Measurements from ENCODE around the gene SEMA5A. TPM values are rescaled to one million over a fixed set of nuclear protein-coding genes. Genes with fewer than 3 reads are reported as not detected.

The SEMA5A gene
- total and polyA plus RNA-seq, 2 donors = 1.2 to 2.5 TPM

DNA sequence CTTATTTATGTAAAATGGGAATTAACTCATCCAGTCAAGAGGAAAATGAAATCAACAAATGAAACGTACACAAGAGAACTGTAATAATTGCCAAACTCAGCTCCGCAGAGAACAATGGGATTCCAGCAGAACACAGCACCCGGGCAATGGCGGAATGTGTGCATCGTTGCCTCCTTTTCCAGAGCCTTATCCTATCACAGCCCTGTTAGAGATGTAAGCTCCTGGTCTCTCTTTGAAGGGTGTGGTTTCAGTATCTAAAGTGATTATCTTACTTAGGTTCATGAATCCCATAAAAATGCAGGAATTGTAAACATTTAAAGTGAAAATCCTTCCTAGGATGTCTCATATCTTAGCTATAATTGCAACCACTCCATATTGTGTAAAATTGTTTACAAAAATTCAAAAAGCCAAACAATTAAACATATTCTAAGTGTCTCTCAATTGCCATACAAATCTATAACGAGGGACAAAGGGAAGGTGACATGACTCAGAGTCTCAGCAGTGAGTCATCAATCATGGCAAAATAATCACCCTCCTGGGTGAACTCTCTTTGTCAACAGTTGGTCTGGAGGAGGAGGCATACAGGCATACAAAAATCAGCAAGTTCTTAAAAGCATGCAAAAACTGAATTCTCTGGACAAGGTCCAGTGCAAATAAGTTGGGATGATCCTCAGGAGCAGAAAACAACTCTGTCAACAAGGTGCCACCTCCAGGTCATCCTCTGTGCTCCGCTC, 22.6 kb downstream of the SEMA5A start:
- 91% methylated on average over 7 of the region's 7 CpGs for WGBS
- Histone ChIP-seq H3K27ac (ENCODE audit: low read depth in 1 of 2, low read length in 1 of 2) (no peak overlapping the region), H3K4me3 (ENCODE audit: low read length in 2 of 2) (no peak overlapping the region), H3K9me3 (ENCODE audit: control insufficient read depth in 2 of 2, insufficient read depth in 1 of 2, low read length in 1 of 2) (no peaks in the 10 kb centered on the region), H3K27me3 (ENCODE audit: control insufficient read depth in 2 of 2, insufficient read depth in 1 of 2, low read length in 1 of 2) (no peaks in the 10 kb centered on the region), H3K4me1 (ENCODE audit: control insufficient read depth in 2 of 2, insufficient read depth in 2 of 2, low read length in 2 of 2) (no peaks in the 10 kb centered on the region), H3K36me3 (ENCODE audit: control insufficient read depth in 2 of 2, insufficient read depth in 2 of 2, low read length in 1 of 2) (no peaks in the 10 kb centered on the region)
- DNase-seq (ENCODE audit: low read depth in 6 of 9, low spot score in 9 of 9) = no peak

DNA sequence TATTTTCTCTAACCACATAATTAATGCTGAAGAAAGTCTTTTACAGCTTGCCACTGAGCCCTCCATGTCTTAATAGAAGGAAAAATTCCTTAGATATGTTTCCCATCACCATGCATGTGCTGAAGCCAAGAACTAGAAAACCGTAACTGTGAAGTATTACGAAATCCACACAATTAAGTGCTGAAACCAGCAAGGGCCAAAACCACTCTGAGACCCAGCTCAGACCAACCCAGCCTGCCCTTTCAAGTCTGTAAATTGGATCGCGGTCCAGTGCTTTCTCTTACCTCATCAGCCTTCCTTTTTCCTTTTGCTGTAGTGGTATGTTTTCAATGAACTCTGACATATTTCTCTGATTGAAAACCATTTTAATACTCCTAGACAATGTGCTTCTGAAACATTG, 26.3 kb downstream of the SEMA5A start:
- 92% methylated on average over 4 of the region's 4 CpGs for WGBS
- Histone ChIP-seq H3K27ac (ENCODE audit: low read depth in 1 of 2, low read length in 1 of 2) (no peak overlapping the region), H3K27me3 (ENCODE audit: control insufficient read depth in 2 of 2, insufficient read depth in 1 of 2, low read length in 1 of 2) (no peaks in the 10 kb centered on the region), H3K4me1 (ENCODE audit: control insufficient read depth in 2 of 2, insufficient read depth in 2 of 2, low read length in 2 of 2) (no peaks in the 10 kb centered on the region), H3K9me3 (ENCODE audit: control insufficient read depth in 2 of 2, insufficient read depth in 1 of 2, low read length in 1 of 2) (no peaks in the 10 kb centered on the region), H3K36me3 (ENCODE audit: control insufficient read depth in 2 of 2, insufficient read depth in 2 of 2, low read length in 1 of 2) (no peaks in the 10 kb centered on the region), H3K4me3 (ENCODE audit: low read length in 2 of 2) (no peak overlapping the region)
- DNase-seq (ENCODE audit: low read depth in 6 of 9, low spot score in 9 of 9) = no peak

DNA sequence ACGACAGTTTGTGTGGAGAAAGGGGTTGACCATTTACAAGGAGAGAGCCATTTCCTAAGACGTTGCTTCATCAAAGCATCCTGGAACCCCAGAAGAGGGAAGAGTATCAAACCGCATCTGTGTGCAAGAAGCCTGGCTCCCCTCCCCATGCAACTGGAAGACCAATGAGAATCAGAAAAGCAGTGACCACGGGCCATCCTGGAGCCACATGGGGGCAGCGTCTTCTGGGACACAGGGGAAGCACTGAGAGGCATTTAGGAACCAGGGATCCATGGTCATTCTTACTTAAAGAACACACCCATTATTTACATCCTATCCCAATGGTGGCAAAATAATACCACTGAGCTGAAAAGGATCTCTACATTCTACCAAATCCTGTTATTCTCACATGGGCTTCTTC, 29.3 kb downstream of the SEMA5A start:
- Histone ChIP-seq H3K4me3 (ENCODE audit: low read length in 2 of 2) (no peak overlapping the region), H3K9me3 (ENCODE audit: control insufficient read depth in 2 of 2, insufficient read depth in 1 of 2, low read length in 1 of 2) (no peaks in the 10 kb centered on the region)
- WGBS = 65% methylated on average over 5 of the region's 5 CpGs

DNA sequence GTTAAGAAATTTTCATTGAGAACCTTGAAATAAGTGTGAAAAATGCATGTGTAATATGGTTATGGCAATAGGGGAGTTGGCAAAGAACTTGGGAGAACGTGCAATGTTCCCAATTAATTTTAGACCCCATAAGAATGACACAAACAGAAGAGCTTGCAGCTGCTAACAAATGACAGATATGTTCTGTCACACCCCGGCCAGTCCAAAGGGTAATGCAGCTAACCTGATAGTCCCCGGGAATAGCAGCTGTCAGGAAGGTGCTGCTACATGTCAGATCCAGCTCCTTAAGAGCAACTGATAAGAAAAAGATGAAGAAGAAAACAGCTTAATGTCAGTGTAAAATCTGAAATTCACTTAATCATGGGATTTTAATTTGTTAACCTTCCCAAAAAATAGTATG, 30.4 kb downstream of the SEMA5A start:
- no peaks in the 10 kb centered on the region for H3K36me3 ChIP-seq (ENCODE audit: control insufficient read depth in 2 of 2, insufficient read depth in 2 of 2, low read length in 1 of 2)
- H3K4me3 ChIP-seq (ENCODE audit: low read length in 2 of 2) = no peak overlapping the region
- H3K27ac ChIP-seq (ENCODE audit: low read depth in 1 of 2, low read length in 1 of 2) = no peak overlapping the region
- WGBS = 81% methylated on average over 3 of the region's 3 CpGs
- DNase-seq (ENCODE audit: low read depth in 6 of 9, low spot score in 9 of 9) = no peak
- no peaks in the 10 kb centered on the region for H3K4me1 ChIP-seq (ENCODE audit: control insufficient read depth in 2 of 2, insufficient read depth in 2 of 2, low read length in 2 of 2)
- no peaks in the 10 kb centered on the region for H3K27me3 ChIP-seq (ENCODE audit: control insufficient read depth in 2 of 2, insufficient read depth in 1 of 2, low read length in 1 of 2)
- H3K9me3 ChIP-seq (ENCODE audit: control insufficient read depth in 2 of 2, insufficient read depth in 1 of 2, low read length in 1 of 2) = no peaks in the 10 kb centered on the region

More for the DNA sequence above, 29.3 kb downstream of the SEMA5A start:
- no peaks in the 10 kb centered on the region for H3K27me3 ChIP-seq (ENCODE audit: control insufficient read depth in 2 of 2, insufficient read depth in 1 of 2, low read length in 1 of 2)
- H3K36me3 ChIP-seq (ENCODE audit: control insufficient read depth in 2 of 2, insufficient read depth in 2 of 2, low read length in 1 of 2) = no peaks in the 10 kb centered on the region
- H3K4me1 ChIP-seq (ENCODE audit: control insufficient read depth in 2 of 2, insufficient read depth in 2 of 2, low read length in 2 of 2) = no peaks in the 10 kb centered on the region
- no peak overlapping the region for H3K27ac ChIP-seq (ENCODE audit: low read depth in 1 of 2, low read length in 1 of 2)
- no peak for DNase-seq (ENCODE audit: low read depth in 6 of 9, low spot score in 9 of 9)

DNA sequence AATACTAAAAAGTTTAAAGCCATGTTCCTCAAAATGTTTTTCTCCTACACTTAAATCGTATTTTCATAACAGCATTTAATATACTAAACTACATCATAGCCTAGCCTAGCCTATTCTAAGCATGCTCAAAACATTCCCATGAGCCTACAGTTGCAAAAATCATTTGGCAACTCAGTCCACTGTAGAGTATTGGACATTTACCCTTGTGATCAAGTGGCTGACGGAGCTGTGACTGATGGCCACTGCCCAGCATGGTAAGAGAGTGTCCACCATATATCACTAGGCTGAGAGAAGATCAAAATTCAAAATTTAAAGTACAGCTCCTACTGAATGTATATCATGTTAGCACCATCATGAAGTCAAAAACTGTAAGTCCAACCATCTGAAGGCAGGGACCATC, 30.9 kb downstream of the SEMA5A start:
- Histone ChIP-seq H3K27ac (ENCODE audit: low read depth in 1 of 2, low read length in 1 of 2) (no peak overlapping the region), H3K4me1 (ENCODE audit: control insufficient read depth in 2 of 2, insufficient read depth in 2 of 2, low read length in 2 of 2) (no peaks in the 10 kb centered on the region), H3K36me3 (ENCODE audit: control insufficient read depth in 2 of 2, insufficient read depth in 2 of 2, low read length in 1 of 2) (no peaks in the 10 kb centered on the region), H3K9me3 (ENCODE audit: control insufficient read depth in 2 of 2, insufficient read depth in 1 of 2, low read length in 1 of 2) (no peaks in the 10 kb centered on the region), H3K4me3 (ENCODE audit: low read length in 2 of 2) (no peak overlapping the region), H3K27me3 (ENCODE audit: control insufficient read depth in 2 of 2, insufficient read depth in 1 of 2, low read length in 1 of 2) (no peaks in the 10 kb centered on the region)
- 87% methylated on average over 2 of the region's 2 CpGs for WGBS
- no peak for DNase-seq (ENCODE audit: low read depth in 6 of 9, low spot score in 9 of 9)

DNA sequence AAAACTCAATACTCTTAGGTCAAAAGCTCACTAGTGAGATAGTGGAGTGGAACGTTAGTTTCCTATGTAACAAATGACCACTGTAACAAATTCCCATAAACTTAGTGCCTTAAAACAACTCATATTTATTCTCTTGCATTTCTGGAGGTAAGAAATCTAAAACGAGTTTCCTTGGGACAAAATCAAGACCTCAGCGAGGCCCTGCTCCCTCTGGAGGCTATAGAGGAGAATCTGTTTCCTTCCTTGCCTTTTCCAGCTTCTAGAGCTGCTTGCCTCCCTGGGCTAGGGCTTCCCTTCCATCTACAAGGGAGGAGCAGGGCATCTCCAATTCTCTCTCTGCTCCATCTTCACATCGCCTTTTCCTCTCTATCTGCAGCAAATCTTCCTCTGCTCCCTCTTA, 32.0 kb downstream of the SEMA5A start:
- DNase-seq (ENCODE audit: low read depth in 6 of 9, low spot score in 9 of 9) = no peak

DNA sequence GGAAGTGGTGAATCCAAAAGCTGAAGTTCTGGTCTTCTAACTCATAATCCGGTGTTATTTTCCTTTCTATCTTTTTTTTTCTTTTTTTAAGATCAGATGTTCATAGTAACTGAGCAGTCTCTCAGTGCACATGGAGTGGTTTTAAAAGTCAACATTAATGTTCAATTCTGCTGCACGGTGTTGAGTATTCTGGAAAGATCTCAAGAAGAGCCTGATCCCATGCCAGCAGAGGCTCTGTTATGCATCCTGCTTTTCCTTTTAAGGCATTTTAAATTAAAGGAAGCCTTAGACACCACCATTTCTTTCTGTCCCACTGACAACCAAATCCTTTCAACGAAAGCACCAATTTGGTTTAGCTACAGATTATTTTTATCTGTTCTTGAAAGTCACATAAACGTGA, 33.4 kb downstream of the SEMA5A start:
- 87% methylated on average over 4 of the region's 4 CpGs for WGBS

More for the DNA sequence above, 32.0 kb downstream of the SEMA5A start:
- no peak overlapping the region for H3K27ac ChIP-seq (ENCODE audit: low read depth in 1 of 2, low read length in 1 of 2)
- no peak overlapping the region for H3K4me3 ChIP-seq (ENCODE audit: low read length in 2 of 2)
- no peaks in the 10 kb centered on the region for H3K4me1 ChIP-seq (ENCODE audit: control insufficient read depth in 2 of 2, insufficient read depth in 2 of 2, low read length in 2 of 2)
- WGBS = 58% methylated on average over 4 of the region's 4 CpGs
- no peaks in the 10 kb centered on the region for H3K9me3 ChIP-seq (ENCODE audit: control insufficient read depth in 2 of 2, insufficient read depth in 1 of 2, low read length in 1 of 2)
- H3K27me3 ChIP-seq (ENCODE audit: control insufficient read depth in 2 of 2, insufficient read depth in 1 of 2, low read length in 1 of 2) = no peaks in the 10 kb centered on the region
- H3K36me3 ChIP-seq (ENCODE audit: control insufficient read depth in 2 of 2, insufficient read depth in 2 of 2, low read length in 1 of 2) = no peaks in the 10 kb centered on the region

DNA sequence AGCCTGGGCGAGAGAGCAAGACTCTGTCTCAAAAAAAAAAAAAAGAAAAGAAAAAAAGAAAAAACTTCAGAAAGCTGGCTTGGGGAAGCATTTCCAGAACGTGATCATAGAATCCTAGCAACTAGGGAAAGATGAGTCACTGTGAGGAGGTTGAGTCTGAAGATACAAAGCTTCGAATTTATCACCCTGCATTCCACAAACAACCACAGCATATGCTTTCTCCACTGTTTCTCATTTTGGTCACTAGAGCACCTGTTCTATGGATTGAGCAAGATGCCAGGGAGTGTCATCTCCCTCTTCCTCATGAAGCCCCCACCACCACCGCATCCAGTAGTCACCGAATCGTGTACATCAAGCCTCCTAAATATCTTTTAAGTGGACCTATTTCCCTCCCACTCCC, 37.9 kb downstream of the SEMA5A start:
- no peak overlapping the region for H3K27ac ChIP-seq (ENCODE audit: low read depth in 1 of 2, low read length in 1 of 2)
- no peak for DNase-seq (ENCODE audit: low read depth in 6 of 9, low spot score in 9 of 9)
- 92% methylated on average over 6 of the region's 6 CpGs for WGBS
- H3K9me3 ChIP-seq (ENCODE audit: control insufficient read depth in 2 of 2, insufficient read depth in 1 of 2, low read length in 1 of 2) = no peaks in the 10 kb centered on the region
- no peak overlapping the region for H3K4me3 ChIP-seq (ENCODE audit: low read length in 2 of 2)
- no peaks in the 10 kb centered on the region for H3K27me3 ChIP-seq (ENCODE audit: control insufficient read depth in 2 of 2, insufficient read depth in 1 of 2, low read length in 1 of 2)
- H3K4me1 ChIP-seq (ENCODE audit: control insufficient read depth in 2 of 2, insufficient read depth in 2 of 2, low read length in 2 of 2) = no peaks in the 10 kb centered on the region
- no peaks in the 10 kb centered on the region for H3K36me3 ChIP-seq (ENCODE audit: control insufficient read depth in 2 of 2, insufficient read depth in 2 of 2, low read length in 1 of 2)

More for the DNA sequence above, 33.4 kb downstream of the SEMA5A start:
- Histone ChIP-seq H3K4me3 (ENCODE audit: low read length in 2 of 2) (no peak overlapping the region), H3K27ac (ENCODE audit: low read depth in 1 of 2, low read length in 1 of 2) (no peak overlapping the region), H3K9me3 (ENCODE audit: control insufficient read depth in 2 of 2, insufficient read depth in 1 of 2, low read length in 1 of 2) (no peaks in the 10 kb centered on the region), H3K4me1 (ENCODE audit: control insufficient read depth in 2 of 2, insufficient read depth in 2 of 2, low read length in 2 of 2) (no peaks in the 10 kb centered on the region), H3K36me3 (ENCODE audit: control insufficient read depth in 2 of 2, insufficient read depth in 2 of 2, low read length in 1 of 2) (no peaks in the 10 kb centered on the region), H3K27me3 (ENCODE audit: control insufficient read depth in 2 of 2, insufficient read depth in 1 of 2, low read length in 1 of 2) (no peaks in the 10 kb centered on the region)
- DNase-seq (ENCODE audit: low read depth in 6 of 9, low spot score in 9 of 9) = no peak

DNA sequence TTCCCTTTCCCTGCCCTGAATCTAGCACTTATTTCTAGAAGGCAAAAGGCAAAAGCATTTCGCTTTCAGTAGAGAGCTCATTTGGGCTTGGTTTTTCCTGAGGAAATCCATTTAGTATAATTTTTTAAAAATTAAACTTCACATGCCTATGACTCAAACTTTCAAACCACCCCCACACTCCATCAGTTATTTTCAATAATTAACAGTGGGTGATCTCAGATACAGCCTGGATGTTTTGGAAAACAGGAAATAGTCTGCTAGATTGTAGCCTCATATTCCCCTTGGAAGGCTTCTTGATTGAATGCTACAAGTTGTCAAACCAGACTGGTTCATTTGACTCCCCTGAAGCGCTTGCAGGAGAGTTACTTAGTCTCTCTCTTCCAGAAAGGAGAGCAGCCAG, 40.6 kb downstream of the SEMA5A start:
- DNase-seq (ENCODE audit: low read depth in 6 of 9, low spot score in 9 of 9) = no peak
- Histone ChIP-seq H3K4me1 (ENCODE audit: control insufficient read depth in 2 of 2, insufficient read depth in 2 of 2, low read length in 2 of 2) (no peaks in the 10 kb centered on the region), H3K27ac (ENCODE audit: low read depth in 1 of 2, low read length in 1 of 2) (no peak overlapping the region), H3K4me3 (ENCODE audit: low read length in 2 of 2) (no peak overlapping the region), H3K36me3 (ENCODE audit: control insufficient read depth in 2 of 2, insufficient read depth in 2 of 2, low read length in 1 of 2) (no peaks in the 10 kb centered on the region), H3K9me3 (ENCODE audit: control insufficient read depth in 2 of 2, insufficient read depth in 1 of 2, low read length in 1 of 2) (no peaks in the 10 kb centered on the region), H3K27me3 (ENCODE audit: control insufficient read depth in 2 of 2, insufficient read depth in 1 of 2, low read length in 1 of 2) (no peaks in the 10 kb centered on the region)
- 94% methylated on average over 2 of the region's 2 CpGs for WGBS

Data from thymus (tissue), 11 donors.